GM19395 (cell line): Measurements from ENCODE around the gene ZNF292.
A peak's percentile ranks its signal among the peaks of the same experiment; 100 is the strongest.
"Not testable (repeated sequence)": the region's sequence is repeated elsewhere in the genome, so short reads cannot be mapped to it uniquely, and the experiment has no call there.

Experiments used
- ATAC-seq: cut with Tn5 transposase; IDR thresholded peaks from one replicate; pipeline ENCODE4 v1.9.1; 2021; ENCODE audit warnings: mild to moderate bottlenecking, moderate library complexity; ENCODE audit not compliant: unreplicated experiment

The ZNF292 gene

GRCh38 chr6:87210979-87211378 lies 55.6 kb downstream of the ZNF292 start:
- peak; percentile 97 for ATAC-seq

GRCh38 chr6:87212596-87212995 lies 57.2 kb downstream of the ZNF292 start:
- ATAC-seq, result no peak

- no peak for ATAC-seq
Observed at GRCh38 chr6:87213364-87213763, 58.0 kb downstream of the ZNF292 start.

- ATAC-seq, result no peak
Observed at GRCh38 chr6:87214831-87215230, 59.5 kb downstream of the ZNF292 start.

GRCh38 chr6:87220997-87221396 lies 65.6 kb downstream of the ZNF292 start:
- peak; percentile 67 for ATAC-seq

GRCh38 chr6:87222676-87223075 lies 67.3 kb downstream of the ZNF292 start:
- no peak for ATAC-seq

- ATAC-seq, result no peak
Observed at GRCh38 chr6:87224971-87225370, 69.6 kb downstream of the ZNF292 start.

- no peak for ATAC-seq
Observed at GRCh38 chr6:87225511-87225910, 70.1 kb downstream of the ZNF292 start.

GRCh38 chr6:87225937-87226336 lies 70.6 kb downstream of the ZNF292 start:
- ATAC-seq, result no peak

- ATAC-seq, result no peak
Observed at GRCh38 chr6:87230801-87231200, 75.4 kb downstream of the ZNF292 start.

GRCh38 chr6:87237804-87238203 lies 82.4 kb downstream of the ZNF292 start:
- no peak for ATAC-seq

GRCh38 chr6:87239098-87239635 lies 83.8 kb downstream of the ZNF292 start:
- not testable (repeated sequence) for ATAC-seq

GRCh38 chr6:87241304-87241703 lies 85.9 kb downstream of the ZNF292 start:
- no peak for ATAC-seq

- no peak for ATAC-seq
Observed at GRCh38 chr6:87242311-87242710, 86.9 kb downstream of the ZNF292 start.

GRCh38 chr6:87243812-87244211 lies 88.4 kb downstream of the ZNF292 start:
- ATAC-seq, result no peak

GRCh38 chr6:87244380-87244779 lies 89.0 kb downstream of the ZNF292 start:
- ATAC-seq, result no peak

- no peak for ATAC-seq
Observed at GRCh38 chr6:87250019-87250418, 94.7 kb downstream of the ZNF292 start.

- ATAC-seq, result no peak
Observed at GRCh38 chr6:87251225-87251624, 95.9 kb downstream of the ZNF292 start.

GRCh38 chr6:87251725-87252124 lies 96.4 kb downstream of the ZNF292 start:
- no peak for ATAC-seq

GRCh38 chr6:87257046-87257445 lies 101.7 kb downstream of the ZNF292 start:
- ATAC-seq, result no peak

- no peak for ATAC-seq
Observed at GRCh38 chr6:87257565-87257964, 102.2 kb downstream of the ZNF292 start.

GRCh38 chr6:87257975-87258374 lies 102.6 kb downstream of the ZNF292 start:
- ATAC-seq, result no peak

GRCh38 chr6:87259791-87260190 lies 104.4 kb downstream of the ZNF292 start:
- no peak for ATAC-seq
